ENCODE measurements around the gene PRR30.

- TF ChIP-seq CTCF (IDR thresholded peaks at IDR 0.05) (no peak), POLR2A (IDR thresholded peaks at IDR 0.05) (no peak)
Measured at GRCh38 chr2:27155069-27155520, 15.9 kb upstream of the PRR30 start.
